Fibroblast of lung (primary cell): ENCODE measurements around the gene KEAP1. TPM values are rescaled to one million over a fixed set of nuclear protein-coding genes. Genes with fewer than 3 reads are reported as not detected.

Experiments used
- DNase-seq, 2 donors: peaks; one replicate each; pipeline versions ENCODE4 v3.0.0 to v3.0.0-alpha.2; 2010; ENCODE audit warnings: low read depth in 2 of 2
- H2AFZ ChIP-seq: 2 replicates; pipeline ENCODE4 v1.5.1; 2012; ENCODE audit warnings: low read length, control low read depth, inconsistent platforms
- H3K27ac ChIP-seq: 2 replicates; pipeline ENCODE4 v1.5.1; 2011; ENCODE audit warnings: low read length, control low read depth; ENCODE audit not compliant: insufficient read depth
- H3K27me3 ChIP-seq: 2 replicates; pipeline ENCODE4 v1.5.1; 2011; ENCODE audit warnings: mild to moderate bottlenecking, low read length; ENCODE audit not compliant: control insufficient read depth, insufficient read depth
- H3K36me3 ChIP-seq: 2 replicates; pipeline ENCODE4 v1.5.1; 2011; ENCODE audit warnings: low read length; ENCODE audit not compliant: control insufficient read depth, insufficient read depth
- H3K4me1 ChIP-seq: 2 replicates; pipeline ENCODE4 v1.5.1; 2011; ENCODE audit warnings: low read length; ENCODE audit not compliant: control insufficient read depth, insufficient read depth; ENCODE audit errors: extremely low read depth
- H3K4me2 ChIP-seq: 2 replicates; pipeline ENCODE4 v1.5.1; 2011; ENCODE audit warnings: low read length, control low read depth; ENCODE audit not compliant: insufficient read depth; ENCODE audit errors: extremely low read depth
- H3K4me3 ChIP-seq, 4 experiments: fragments of 200-600 bp in 1 of 4; sonication (generic) in 1 of 4; replicated peaks in 1 of 4; 2 replicates each; pipeline ENCODE4 v1.5.1; 2011 to 2016; ENCODE audit warnings: low read length in 4 of 4, low read depth in 3 of 4, mild to moderate bottlenecking in 3 of 4, control low read depth in 2 of 4, inconsistent platforms in 1 of 4, mixed read lengths in 1 of 4; ENCODE audit not compliant: insufficient read depth in 1 of 4; ENCODE audit errors: control extremely low read depth in 1 of 4
- H3K79me2 ChIP-seq: 2 replicates; pipeline ENCODE4 v1.5.1; 2012; ENCODE audit warnings: mild to moderate bottlenecking, low read length, inconsistent platforms; ENCODE audit not compliant: control insufficient read depth, insufficient read depth
- H3K9ac ChIP-seq: 2 replicates; pipeline ENCODE4 v1.5.1; 2011; ENCODE audit warnings: mild to moderate bottlenecking, low read length, control low read depth; ENCODE audit not compliant: insufficient read depth
- H3K9me3 ChIP-seq: 2 replicates; pipeline ENCODE4 v1.5.1; 2012; ENCODE audit warnings: low read depth, low read length; ENCODE audit not compliant: control insufficient read depth, insufficient read depth
- H4K20me1 ChIP-seq: 2 replicates; pipeline ENCODE4 v1.5.1; 2011; ENCODE audit warnings: low read length; ENCODE audit not compliant: control insufficient read depth, insufficient read depth; ENCODE audit errors: extremely low read depth
- EZH2 ChIP-seq: IDR thresholded peaks from 2 replicates; pipeline ENCODE4 v1.5.1; 2012; ENCODE audit warnings: low read length, control low read depth, mild to moderate bottlenecking; ENCODE audit errors: missing control alignments
- polyA plus RNA-seq, 2 donors: library from polyadenylated mRNA; depleted of rRNA in 1 of 2; stranded (reverse) in 1 of 2; unstranded in 1 of 2; fragments of >200 nt; gene quantifications; 2 replicates each; pipeline ENCODE4 v1.2.1, GENCODE V29; 2011 to 2012; ENCODE audit warnings: missing spikeins in 1 of 2
- total RNA-seq: library from RNA; depleted of rRNA; stranded (reverse); fragments of >200 nt; gene quantifications from 2 replicates; pipeline ENCODE4 v1.2.1, GENCODE V29; 2014
- TF ChIP-seq, protein P1 (sequence below), 2 donors: IDR thresholded peaks in 1 of 2; conservative IDR thresholded peaks in 1 of 2; 1 replicate in 1 of 2; 2 replicates in 1 of 2; pipeline ENCODE4 v1.5.1; 2011 to 2012; ENCODE audit warnings: low read length in 2 of 2, control low read depth in 1 of 2, inconsistent platforms in 1 of 2, low read depth in 1 of 2, mild to moderate bottlenecking in 1 of 2

Gene KEAP1
- total and polyA plus RNA-seq, 2 donors (not counting 1 experiment from before 2014, with no cell fraction given), result 36.1 to 103 TPM

DNA sequence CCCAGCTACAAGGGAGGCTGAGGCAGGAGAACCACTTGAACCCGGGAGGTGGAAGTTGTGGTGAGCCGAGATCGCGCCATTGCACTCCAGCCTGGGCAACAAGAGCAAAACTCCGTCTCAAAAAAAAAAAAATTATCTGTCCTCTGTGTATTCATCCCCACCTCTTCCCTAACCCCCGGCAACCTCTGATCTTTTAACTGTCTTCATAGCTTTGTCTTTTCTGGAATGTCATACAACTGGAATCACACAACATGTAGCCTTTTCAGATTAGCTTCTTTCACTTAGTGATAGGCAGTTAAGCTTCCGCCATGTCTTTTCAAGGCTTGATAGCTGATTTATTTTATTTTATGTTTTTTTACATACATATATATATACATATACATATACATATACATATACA lies 22.5 kb upstream of the KEAP1 start:
- no peaks in the 10 kb centered on the region for H4K20me1 ChIP-seq
- H3K9me3 ChIP-seq, result no peaks in the 10 kb centered on the region
- no peaks in the 10 kb centered on the region for H3K36me3 ChIP-seq
- H3K27me3 ChIP-seq, result no peaks in the 10 kb centered on the region
- H3K27ac ChIP-seq, result no peak overlapping the region
- no peak for DNase-seq
- H2AFZ ChIP-seq, result no peak overlapping the region
- no peak overlapping the region for H3K4me2 ChIP-seq
- TF ChIP-seq EZH2, result no peak
- TF ChIP-seq, protein P1, sequence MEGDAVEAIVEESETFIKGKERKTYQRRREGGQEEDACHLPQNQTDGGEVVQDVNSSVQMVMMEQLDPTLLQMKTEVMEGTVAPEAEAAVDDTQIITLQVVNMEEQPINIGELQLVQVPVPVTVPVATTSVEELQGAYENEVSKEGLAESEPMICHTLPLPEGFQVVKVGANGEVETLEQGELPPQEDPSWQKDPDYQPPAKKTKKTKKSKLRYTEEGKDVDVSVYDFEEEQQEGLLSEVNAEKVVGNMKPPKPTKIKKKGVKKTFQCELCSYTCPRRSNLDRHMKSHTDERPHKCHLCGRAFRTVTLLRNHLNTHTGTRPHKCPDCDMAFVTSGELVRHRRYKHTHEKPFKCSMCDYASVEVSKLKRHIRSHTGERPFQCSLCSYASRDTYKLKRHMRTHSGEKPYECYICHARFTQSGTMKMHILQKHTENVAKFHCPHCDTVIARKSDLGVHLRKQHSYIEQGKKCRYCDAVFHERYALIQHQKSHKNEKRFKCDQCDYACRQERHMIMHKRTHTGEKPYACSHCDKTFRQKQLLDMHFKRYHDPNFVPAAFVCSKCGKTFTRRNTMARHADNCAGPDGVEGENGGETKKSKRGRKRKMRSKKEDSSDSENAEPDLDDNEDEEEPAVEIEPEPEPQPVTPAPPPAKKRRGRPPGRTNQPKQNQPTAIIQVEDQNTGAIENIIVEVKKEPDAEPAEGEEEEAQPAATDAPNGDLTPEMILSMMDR (conservative IDR thresholded peaks at IDR 0.05 in 1 of 2, IDR thresholded peaks at IDR 0.05 in 1 of 2; ENCODE audit: low read depth in 1 of 2, low read length in 2 of 2), result no peak
- no peaks in the 10 kb centered on the region for H3K79me2 ChIP-seq
- H3K4me1 ChIP-seq, result no peaks in the 10 kb centered on the region
- H3K4me3 ChIP-seq, result no peak overlapping the region
- H3K9ac ChIP-seq, result no peak overlapping the region

DNA sequence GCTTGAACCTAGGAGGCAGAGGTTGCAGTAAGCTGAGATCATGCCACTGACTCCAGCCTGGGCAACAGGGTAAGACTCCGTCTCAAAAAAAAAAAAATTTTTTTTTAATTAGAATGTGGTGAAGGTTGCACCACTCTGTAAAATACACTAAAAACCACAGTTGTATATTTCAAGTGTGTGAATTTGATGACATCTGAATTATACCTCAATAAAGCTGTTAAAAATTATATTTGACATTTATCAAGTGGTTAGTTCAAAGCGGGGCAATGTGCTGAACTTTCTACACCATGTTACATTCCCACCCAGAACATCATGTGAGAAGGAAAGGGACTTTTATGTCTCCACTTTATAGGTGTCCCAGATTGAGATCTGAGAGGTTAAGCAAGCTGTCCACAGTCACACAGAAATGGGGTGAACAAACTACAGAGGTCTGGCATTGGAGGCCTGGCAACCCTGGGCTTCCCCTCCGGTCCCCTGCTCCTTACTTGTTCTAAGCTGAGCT lies 20.0 kb upstream of the KEAP1 start:
- no peak for TF ChIP-seq EZH2
- TF ChIP-seq, protein P1 (conservative IDR thresholded peaks at IDR 0.05 in 1 of 2, IDR thresholded peaks at IDR 0.05 in 1 of 2; ENCODE audit: low read depth in 1 of 2, low read length in 2 of 2), result no peak
- Histone ChIP-seq H3K4me2 (no peak overlapping the region), H3K27ac (no peak overlapping the region), H3K4me1 (no peaks in the 10 kb centered on the region), H3K27me3 (peaks cover 11% of the 10 kb centered on the region), H3K4me3 (no peak overlapping the region), H3K79me2 (no peaks in the 10 kb centered on the region), H2AFZ (no peak overlapping the region), H4K20me1 (no peaks in the 10 kb centered on the region), H3K9ac (no peak overlapping the region), H3K9me3 (no peaks in the 10 kb centered on the region), H3K36me3 (no peaks in the 10 kb centered on the region)
- no peak for DNase-seq

DNA sequence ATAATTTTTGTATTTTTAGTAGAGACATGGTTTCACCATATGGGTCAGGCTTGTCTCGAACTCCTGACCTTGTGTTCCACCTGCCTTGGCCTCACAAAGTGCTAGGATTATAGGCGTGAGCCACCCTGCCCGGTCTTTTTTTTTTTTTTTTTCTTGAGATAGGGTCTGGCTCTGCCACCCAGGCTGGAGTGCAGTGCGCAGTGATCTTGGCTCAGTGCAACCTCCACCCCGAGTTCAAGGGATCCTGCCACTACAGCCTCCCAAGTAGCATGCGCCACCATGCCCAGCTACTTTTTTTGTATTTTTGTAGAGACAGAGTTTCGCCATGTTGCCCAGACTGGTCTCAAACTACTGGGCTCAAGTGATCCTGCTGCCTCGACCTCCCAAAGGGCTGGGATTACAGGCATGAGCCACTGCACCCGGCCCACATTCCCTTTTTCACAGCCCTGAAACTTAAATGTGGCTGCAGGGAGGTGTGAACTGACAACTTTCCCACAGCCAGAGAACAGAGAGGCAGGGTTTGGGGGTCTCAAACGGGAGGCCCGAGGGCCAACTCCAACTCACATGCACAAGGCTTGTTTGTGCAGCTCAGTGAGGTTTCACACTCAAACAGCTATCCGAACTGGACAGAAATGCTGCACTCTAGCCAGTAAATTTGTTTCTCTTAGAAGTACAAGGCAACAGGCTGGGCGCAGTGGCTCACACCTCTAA lies 18.5 kb upstream of the KEAP1 start:
- H3K4me3 ChIP-seq, result no peak overlapping the region
- TF ChIP-seq EZH2, result no peak
- TF ChIP-seq, protein P1 (conservative IDR thresholded peaks at IDR 0.05 in 1 of 2, IDR thresholded peaks at IDR 0.05 in 1 of 2; ENCODE audit: low read depth in 1 of 2, low read length in 2 of 2), result no peak
- H3K4me2 ChIP-seq, result no peak overlapping the region
- no peak for DNase-seq
- no peak overlapping the region for H3K27ac ChIP-seq
- H3K9ac ChIP-seq, result no peak overlapping the region
- H3K27me3 ChIP-seq, result peaks cover 18% of the 10 kb centered on the region
- H3K79me2 ChIP-seq, result no peaks in the 10 kb centered on the region
- no peaks in the 10 kb centered on the region for H4K20me1 ChIP-seq
- H3K9me3 ChIP-seq, result no peaks in the 10 kb centered on the region
- H3K4me1 ChIP-seq, result peaks cover 4% of the 10 kb centered on the region
- H3K36me3 ChIP-seq, result no peaks in the 10 kb centered on the region
- no peak overlapping the region for H2AFZ ChIP-seq
